ENCODE results near the gene CADM2.

CADM2 gene

DNA sequence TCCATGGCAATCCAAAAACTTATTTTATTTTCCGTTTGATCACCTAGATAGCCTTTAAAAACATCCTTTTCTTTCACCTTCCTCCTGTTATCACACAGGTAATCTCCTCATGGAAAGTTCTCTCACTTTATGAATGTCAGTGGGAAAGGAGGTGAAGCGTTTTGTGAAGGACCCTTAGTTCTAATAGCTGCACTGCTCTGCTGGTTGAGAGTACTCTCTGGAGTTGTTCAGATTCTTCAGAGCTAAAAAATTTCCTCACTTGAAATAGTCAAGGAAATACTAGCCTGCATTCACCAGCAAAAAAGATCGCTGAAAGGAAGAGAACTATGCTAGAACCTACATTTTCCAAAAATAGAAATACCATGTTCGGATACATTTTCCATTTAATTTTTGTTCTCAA is 1097.2 kb downstream of the CADM2 start:
- FAIRE-seq (no peak), DNase-seq (ENCODE audit: insufficient read length) (no peak)
- TF ChIP-seq POLR2A (IDR thresholded peaks at IDR 0.05; ENCODE audit: low read depth, low read length) (no peak), TAF1 (IDR thresholded peaks at IDR 0.05; ENCODE audit: borderline replicate concordance, low read depth, low read length) (no peak)

DNA sequence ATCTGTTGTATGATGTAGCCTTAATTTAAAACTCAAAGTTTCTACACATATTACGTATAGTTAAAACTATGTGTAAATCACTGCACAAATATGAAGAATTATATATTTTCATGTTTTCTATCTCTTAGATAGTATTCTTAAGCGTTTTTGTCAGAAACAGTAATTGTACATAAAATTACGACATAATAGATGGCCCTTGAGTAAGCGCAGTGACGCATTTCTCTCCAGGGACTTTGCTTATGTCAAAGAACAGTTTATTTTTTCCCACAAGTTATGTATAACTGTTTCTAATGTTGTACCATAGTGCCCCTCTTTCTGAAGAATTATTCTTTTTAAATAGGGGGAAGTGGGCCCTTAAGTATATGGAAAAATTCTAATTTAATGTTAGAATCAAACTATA is 1098.2 kb downstream of the CADM2 start:
- FAIRE-seq: no peak
- DNase-seq (ENCODE audit: insufficient read length): no peak
- TF ChIP-seq POLR2A (IDR thresholded peaks at IDR 0.05; ENCODE audit: low read depth, low read length) (no peak), POLR2AphosphoS5 (IDR thresholded peaks at IDR 0.05; ENCODE audit: low read depth, low read length) (no peak), TAF1 (IDR thresholded peaks at IDR 0.05; ENCODE audit: borderline replicate concordance, low read depth, low read length) (no peak)

- no peak for DNase-seq (ENCODE audit: insufficient read length)
- TF ChIP-seq TAF1 (IDR thresholded peaks at IDR 0.05; ENCODE audit: borderline replicate concordance, low read depth, low read length) (no peak), POLR2A (IDR thresholded peaks at IDR 0.05; ENCODE audit: low read depth, low read length) (no peak), POLR2AphosphoS5 (IDR thresholded peaks at IDR 0.05; ENCODE audit: low read depth, low read length) (no peak)
- FAIRE-seq: no peak
These were observed 1115.0 kb downstream of the CADM2 start for GRCh38 chr3:86073799-86074198.

GRCh38 chr3:86087160-86087871 is 1128.5 kb downstream of the CADM2 start:
- TF ChIP-seq POLR2A (IDR thresholded peaks at IDR 0.05; ENCODE audit: low read depth, low read length) (no peak), TAF1 (IDR thresholded peaks at IDR 0.05; ENCODE audit: borderline replicate concordance, low read depth, low read length) (no peak), POLR2AphosphoS5 (IDR thresholded peaks at IDR 0.05; ENCODE audit: low read depth, low read length) (no peak)
- no peak for DNase-seq (ENCODE audit: insufficient read length)
- FAIRE-seq: no peak

- FAIRE-seq: no peak
- no peak for DNase-seq (ENCODE audit: insufficient read length)
- no peak for TF ChIP-seq POLR2AphosphoS5 (IDR thresholded peaks at IDR 0.05; ENCODE audit: low read depth, low read length)
- TF ChIP-seq TAF1 (IDR thresholded peaks at IDR 0.05; ENCODE audit: borderline replicate concordance, low read depth, low read length): no peak
- no peak for TF ChIP-seq POLR2A (IDR thresholded peaks at IDR 0.05; ENCODE audit: low read depth, low read length)
These were observed 1145.4 kb downstream of the CADM2 start for GRCh38 chr3:86104154-86104553.

- TF ChIP-seq POLR2A (IDR thresholded peaks at IDR 0.05; ENCODE audit: low read depth, low read length) (no peak), POLR2AphosphoS5 (IDR thresholded peaks at IDR 0.05; ENCODE audit: low read depth, low read length) (no peak), TAF1 (IDR thresholded peaks at IDR 0.05; ENCODE audit: borderline replicate concordance, low read depth, low read length) (no peak)
- no peak for DNase-seq (ENCODE audit: insufficient read length)
- no peak for FAIRE-seq
These were observed 1150.6 kb downstream of the CADM2 start for GRCh38 chr3:86109434-86109833.

Data from GM12892 (cell line).